BE2C (cell line): ENCODE results near the gene CPXM1.

ENCODE experiments used
- DNase-seq: peaks from one replicate; pipeline ENCODE4 v3.0.0-alpha.2; 2020
- H3K27me3 ChIP-seq: fragments of 250-450 bp; sonication (Bioruptor Pico); 2 replicates; pipeline ENCODE4 v1.5.1; 2020; ENCODE audit warnings: mild to moderate bottlenecking
- H3K36me3 ChIP-seq: fragments of 250-450 bp; sonication (Bioruptor Pico); 2 replicates; pipeline ENCODE4 v1.5.1; 2020; ENCODE audit warnings: mild to moderate bottlenecking
- H3K4me1 ChIP-seq: fragments of 250-450 bp; sonication (Bioruptor Pico); 2 replicates; pipeline ENCODE4 v1.5.1; 2020
- H3K4me3 ChIP-seq: 2 replicates; pipeline ENCODE4 v1.5.1; 2011; ENCODE audit warnings: low read depth, low read length
- H3K9me3 ChIP-seq: fragments of 250-450 bp; sonication (Bioruptor Pico); 2 replicates; pipeline ENCODE4 v1.5.1; 2020
- CTCF ChIP-seq: IDR thresholded peaks from 2 replicates; pipeline ENCODE4 v1.5.1; 2012; ENCODE audit warnings: mild to moderate bottlenecking, low read depth, low read length

Gene CPXM1

GRCh38 chr20:2799271-2799670 lies 1.2 kb downstream of the CPXM1 start:
- DNase-seq: no peak

GRCh38 chr20:2798814-2799213 lies 1.6 kb downstream of the CPXM1 start:
- peaks cover 37% of the 10 kb centered on the region for H3K27me3 ChIP-seq
- no peaks in the 10 kb centered on the region for H3K36me3 ChIP-seq
- no peaks in the 10 kb centered on the region for H3K4me1 ChIP-seq
- no peaks in the 10 kb centered on the region for H3K9me3 ChIP-seq
- no peak for TF ChIP-seq CTCF
- no peak for DNase-seq
- no peak overlapping the region for H3K4me3 ChIP-seq

More at GRCh38 chr20:2799271-2799670, 1.2 kb downstream of the CPXM1 start:
- Histone ChIP-seq H3K4me1 (no peaks in the 10 kb centered on the region), H3K27me3 (peaks cover 39% of the 10 kb centered on the region), H3K36me3 (no peaks in the 10 kb centered on the region), H3K9me3 (no peaks in the 10 kb centered on the region), H3K4me3 (no peak overlapping the region)
- TF ChIP-seq CTCF: no peak

GRCh38 chr20:2798095-2798805 lies 2.2 kb downstream of the CPXM1 start:
- Histone ChIP-seq H3K36me3 (no peaks in the 10 kb centered on the region), H3K27me3 (peaks cover 35% of the 10 kb centered on the region), H3K4me3 (no peak overlapping the region), H3K9me3 (no peaks in the 10 kb centered on the region), H3K4me1 (no peaks in the 10 kb centered on the region)
- TF ChIP-seq CTCF: no peak
- no peak for DNase-seq

- H3K4me3 ChIP-seq: no peak overlapping the region
- TF ChIP-seq CTCF: no peak
- H3K4me1 ChIP-seq: no peaks in the 10 kb centered on the region
- no peaks in the 10 kb centered on the region for H3K9me3 ChIP-seq
- no peak for DNase-seq
- H3K27me3 ChIP-seq: peaks cover 35% of the 10 kb centered on the region
- no peaks in the 10 kb centered on the region for H3K36me3 ChIP-seq
Observed at GRCh38 chr20:2797136-2797983, 3.1 kb downstream of the CPXM1 start.

DNA sequence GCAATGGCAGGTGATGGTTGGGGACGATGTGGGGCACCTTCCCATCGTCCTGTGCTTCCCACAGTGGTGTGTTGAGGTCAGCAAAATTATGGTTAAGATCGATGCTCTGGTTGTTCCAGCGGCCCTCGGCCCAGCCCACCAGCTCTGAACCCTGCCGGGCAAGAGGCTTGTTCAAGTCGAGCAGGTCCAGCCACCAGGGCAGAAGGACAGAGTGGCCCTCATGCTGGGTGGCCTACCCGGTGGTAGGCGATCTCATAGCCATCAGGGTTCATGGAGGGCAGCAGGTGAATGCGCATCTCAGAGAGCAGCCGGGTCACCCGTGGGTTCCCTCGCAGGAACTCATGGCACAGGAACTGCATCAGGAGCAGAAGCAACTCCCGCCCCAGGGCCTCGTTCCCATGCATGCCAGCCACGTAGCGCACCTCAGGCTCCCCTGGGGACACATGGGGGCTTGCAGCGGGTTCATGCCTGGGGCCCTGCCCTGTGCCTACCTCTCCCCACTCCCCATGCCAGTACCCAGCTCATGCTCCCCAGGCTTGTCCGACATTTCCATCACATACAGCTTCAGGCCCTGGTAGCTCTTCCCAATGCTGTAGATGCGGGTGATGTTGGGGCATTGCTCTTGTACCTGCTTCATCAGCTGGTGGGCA lies 4.3 kb downstream of the CPXM1 start:
- H3K4me3 ChIP-seq: no peak overlapping the region
- H3K36me3 ChIP-seq: no peaks in the 10 kb centered on the region
- no peaks in the 10 kb centered on the region for H3K9me3 ChIP-seq
- peaks cover 28% of the 10 kb centered on the region for H3K27me3 ChIP-seq
- DNase-seq: no peak
- H3K4me1 ChIP-seq: no peaks in the 10 kb centered on the region
- TF ChIP-seq CTCF: no peak
